SH-SY5Y (cell line): ENCODE data around the gene SMNDC1.

Source experiments
- GATA2 ChIP-seq: IDR thresholded peaks from 2 replicates; pipeline ENCODE4 v1.6.1; 2011; ENCODE audit warnings: mild to moderate bottlenecking, low read depth, low read length
- GATA3 ChIP-seq: IDR thresholded peaks from 2 replicates; pipeline ENCODE4 v1.6.1; 2011; ENCODE audit warnings: low read depth, mild to moderate bottlenecking, low read length, moderate library complexity

GRCh38 chr10:110263164-110263563 is 41.6 kb downstream of the SMNDC1 start:
- TF ChIP-seq GATA3 (no peak), GATA2 (no peak)
